GM12872 (cell line): ENCODE measurements around the gene KCNN1.

Source experiments
- CTCF ChIP-seq: IDR thresholded peaks from 3 replicates; pipeline ENCODE4 v1.5.1; 2011; ENCODE audit warnings: low read depth, mild to moderate bottlenecking, low read length, moderate library complexity; ENCODE audit not compliant: insufficient read depth

KCNN1 gene

GRCh38 chr19:17944301-17944700, 22.6 kb upstream of the KCNN1 start:
- TF ChIP-seq CTCF = no peak

DNA sequence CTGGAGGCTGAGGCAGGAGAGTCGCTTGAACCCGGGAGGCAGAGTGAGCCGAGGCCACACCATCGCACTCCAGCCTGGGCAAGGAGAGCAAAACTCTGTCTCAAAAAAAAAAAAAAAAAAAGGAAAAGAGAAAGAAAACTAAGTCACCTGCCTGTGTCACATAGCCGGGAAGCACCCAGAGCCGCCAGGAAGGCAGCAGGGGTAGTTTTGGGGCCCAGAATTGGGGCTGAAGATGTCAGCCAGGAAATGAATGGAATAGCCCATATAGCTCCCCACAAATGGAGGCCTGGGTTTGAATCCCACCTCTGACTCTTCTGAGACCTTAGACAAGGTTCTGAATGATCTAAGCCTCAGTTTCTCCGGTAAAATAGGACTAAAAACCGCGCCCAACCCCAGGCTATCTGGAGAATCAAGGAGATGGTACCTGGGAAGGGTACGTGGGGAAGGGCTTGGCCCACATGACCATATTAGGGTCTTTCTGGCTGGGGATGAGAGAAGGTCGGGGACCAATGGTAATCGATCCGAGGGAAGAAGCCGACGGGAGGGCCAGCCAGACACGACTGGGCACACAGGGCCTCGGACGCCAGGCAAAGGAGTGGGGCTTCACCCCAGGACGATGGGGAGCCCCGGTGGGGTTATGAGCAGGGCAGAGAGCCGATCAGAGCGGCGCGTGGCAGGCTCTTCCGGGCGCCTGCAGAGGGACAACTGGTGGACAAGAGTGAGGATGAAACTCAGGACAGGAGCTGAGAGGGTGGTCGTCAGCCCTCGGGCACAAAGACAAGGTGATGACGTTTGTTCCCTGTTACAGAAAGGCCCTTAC, 19.7 kb upstream of the KCNN1 start:
- TF ChIP-seq CTCF = no peak

GRCh38 chr19:17947815-17948513, 18.9 kb upstream of the KCNN1 start:
- TF ChIP-seq CTCF = no peak

DNA sequence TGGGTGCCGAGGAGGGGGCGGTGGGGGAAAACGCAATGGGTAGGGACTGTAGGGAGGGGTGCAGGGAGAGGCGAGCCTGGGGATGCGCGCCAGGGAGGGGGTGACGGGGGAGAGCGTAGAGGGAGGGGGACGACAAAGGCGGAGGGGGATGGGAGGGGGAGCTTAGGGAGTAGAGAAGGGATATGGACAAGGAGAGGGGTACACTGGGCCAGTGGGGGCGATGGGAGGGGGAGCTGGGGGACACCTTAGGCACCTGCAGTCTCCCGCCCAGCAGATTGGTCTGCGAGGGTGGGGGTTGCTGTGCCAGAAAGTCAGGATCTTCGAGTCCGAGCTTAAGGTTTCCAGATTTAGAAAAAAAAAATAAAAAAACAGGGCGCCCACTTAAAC, 18.4 kb upstream of the KCNN1 start:
- no peak for TF ChIP-seq CTCF

- no peak for TF ChIP-seq CTCF
Observed at GRCh38 chr19:17948931-17949930, 17.7 kb upstream of the KCNN1 start.

DNA sequence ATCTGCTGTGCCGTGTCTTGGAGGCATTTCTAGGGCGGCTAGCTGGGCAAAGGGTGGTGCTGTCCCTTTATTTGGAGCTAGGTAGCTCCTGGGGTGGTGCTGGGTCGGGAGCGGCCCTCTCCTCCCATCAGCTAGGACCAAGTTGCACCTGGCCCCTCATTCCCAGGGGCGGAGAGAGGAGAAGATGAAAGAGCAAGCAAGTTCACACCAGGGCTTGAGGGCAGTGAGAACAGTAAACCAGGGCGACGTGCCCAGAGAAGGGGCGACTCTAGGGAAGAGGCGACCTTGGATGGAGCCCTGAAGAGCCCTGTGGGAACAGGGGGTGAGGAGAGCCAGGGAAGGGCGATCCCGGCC, 17.0 kb upstream of the KCNN1 start:
- no peak for TF ChIP-seq CTCF
